Body of pancreas (tissue), 4 donors: ENCODE measurements around the gene AJAP1. TPM values are rescaled to one million over a fixed set of nuclear protein-coding genes. Genes with fewer than 3 reads are reported as not detected.

Source experiments
- ATAC-seq: fragments of 150-250 bp; one replicate; pipeline ENCODE4 v1.9.1; 2016
- DNase-seq, 4 donors: peaks; one replicate each; pipeline ENCODE4 v3.0.0-alpha.2; 2019
- H3K27ac ChIP-seq, 4 donors: fragments of 200-600 bp; sonication (generic); 1 replicate in 3 of 4; 2 replicates in 1 of 4; pipeline versions ENCODE4 v1.5.1 to v1.6.1; 2016 to 2019; ENCODE audit warnings: mild to moderate bottlenecking in 1 of 4, mixed read lengths in 1 of 4, moderate library complexity in 1 of 4
- H3K27me3 ChIP-seq, 2 donors: fragments of 200-600 bp; sonication (generic); one replicate each; pipeline ENCODE4 v1.6.0; 2016; ENCODE audit warnings: mild to moderate bottlenecking in 1 of 2
- H3K36me3 ChIP-seq, 2 donors: fragments of 200-600 bp; sonication (generic); replicated peaks in 1 of 2; 2 replicates each; pipeline ENCODE4 v1.5.1; 2016; ENCODE audit warnings: low read depth in 2 of 2; ENCODE audit not compliant: insufficient read depth in 1 of 2
- H3K4me1 ChIP-seq: fragments of 200-600 bp; sonication (generic); one replicate; pipeline ENCODE4 v1.6.0; 2016
- H3K4me3 ChIP-seq, 2 donors: fragments of 200-600 bp; sonication (generic); 1 replicate in 1 of 2; 2 replicates in 1 of 2; pipeline ENCODE4 v1.5.1; 2016 to 2019
- H3K9me3 ChIP-seq, 3 donors: fragments of 200-600 bp; sonication (generic); 1 replicate in 2 of 3; 2 replicates in 1 of 3; pipeline ENCODE4 v1.5.1; 2016
- CTCF ChIP-seq, 7 experiments: fragments of 450-650 bp in 4 of 7; fragments of 200-600 bp in 3 of 7; sonication (generic) in 3 of 7; IDR thresholded peaks; one replicate each; pipeline ENCODE4 v1.5.1; 2016 to 2019; ENCODE audit warnings: antibody characterized with exemption in 7 of 7
- POLR2A ChIP-seq, 3 donors: fragments of 450-650 bp; IDR thresholded peaks; one replicate each; pipeline ENCODE4 v1.6.1; 2016; ENCODE audit warnings: antibody characterized with exemption in 3 of 3, mild to moderate bottlenecking in 2 of 3
- WGBS, 2 donors: methylation state at CpG; one replicate each; pipeline ENCODE4 v1.1.5; 2017; 5-methylcytosine and 5-hydroxymethylcytosine counted together
- intact Hi-C: fragments of 100-400 bp; cut with DNase I; formaldehyde crosslinking; loops from one replicate; pipeline ENCODE4 v1.15.1; 2023
- total RNA-seq, 2 donors: library from RNA; depleted of rRNA; stranded (reverse); fragments of >200 nt; gene quantifications; one replicate each; pipeline ENCODE4 v1.1.0, GENCODE V29; 2016

The AJAP1 gene
- total RNA-seq, 2 donors from 2014 or later = 0.66 to 2.9 TPM

- no peak for TF ChIP-seq CTCF (IDR thresholded peaks at IDR 0.05)
- no peak for TF ChIP-seq POLR2A (IDR thresholded peaks at IDR 0.05)
- Histone ChIP-seq H3K4me3 (no peak overlapping the region), H3K27ac (no peak overlapping the region), H3K36me3 (no peaks in the 10 kb centered on the region), H3K27me3 (peaks cover 0 to 10% of the 10 kb centered on the region in 2 donors), H3K4me1 (peaks cover 16% of the 10 kb centered on the region), H3K9me3 (no peaks in the 10 kb centered on the region)
- no peak for DNase-seq
- no peak for ATAC-seq
- intact Hi-C loops = no loop called here
- 24 to 50% methylated on average over 15 to 24 of the region's 24 CpGs for WGBS, 2 donors
Observed at GRCh38 chr1:4657960-4658541, 3.6 kb downstream of the AJAP1 start.

DNA sequence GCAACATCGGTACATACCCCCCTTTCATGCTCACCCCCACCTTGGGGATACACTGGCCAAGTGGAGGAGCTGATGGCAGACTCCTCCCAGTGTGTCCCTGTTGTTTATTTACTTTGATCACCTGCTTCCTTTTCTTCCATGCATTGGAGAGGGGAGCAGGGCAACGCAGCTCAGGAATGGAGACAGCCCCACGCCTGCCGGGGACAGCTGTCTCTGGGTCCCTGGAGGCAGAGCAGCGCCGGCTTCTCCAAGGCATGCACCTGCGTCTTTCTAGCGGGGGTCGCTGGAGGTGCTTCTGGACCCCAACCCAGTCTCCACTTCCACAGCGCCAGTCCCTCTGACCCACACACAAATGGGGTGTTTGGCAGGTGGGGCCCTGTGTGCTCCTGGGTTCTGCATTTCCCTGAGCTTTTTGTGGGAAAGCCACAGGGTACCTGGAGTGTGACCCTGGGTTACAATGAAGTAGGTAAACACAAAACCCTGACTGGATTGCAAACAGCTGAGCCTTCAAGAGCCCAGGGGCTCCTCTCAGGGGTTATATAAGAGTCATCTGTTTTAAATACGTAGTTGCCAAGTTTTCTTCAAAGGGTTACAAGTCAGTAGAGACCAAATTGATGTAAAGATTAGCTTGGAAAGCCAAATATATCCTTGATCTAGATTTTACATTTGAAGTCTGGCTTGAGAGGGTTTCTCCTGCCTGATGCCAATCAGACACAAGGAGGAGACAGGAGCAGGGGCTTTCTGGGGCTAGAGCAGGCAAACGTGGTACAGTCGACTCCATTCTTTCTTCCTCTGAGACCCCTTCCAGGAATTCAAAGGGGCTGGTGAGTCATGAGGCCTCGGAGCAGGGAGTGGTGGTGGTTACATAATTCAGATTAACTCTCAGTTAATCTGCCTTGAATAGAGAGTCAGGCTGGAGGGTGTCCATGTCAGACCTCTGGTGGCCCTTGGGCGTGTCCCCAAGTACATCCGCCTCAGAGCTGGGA lies 4.5 kb downstream of the AJAP1 start:
- DNase-seq (no peak), ATAC-seq (no peak)
- Histone ChIP-seq H3K9me3 (no peaks in the 10 kb centered on the region), H3K36me3 (no peaks in the 10 kb centered on the region), H3K4me1 (peaks cover 10% of the 10 kb centered on the region), H3K27ac (no peak overlapping the region), H3K4me3 (no peak overlapping the region), H3K27me3 (peaks cover 0 to 1% of the 10 kb centered on the region in 2 donors)
- 14 to 22% methylated on average over 13 to 16 of the region's 16 CpGs for WGBS, 2 donors
- intact Hi-C loops = no loop called here
- TF ChIP-seq POLR2A (IDR thresholded peaks at IDR 0.05) (no peak), CTCF (IDR thresholded peaks at IDR 0.05) (no peak)

DNA sequence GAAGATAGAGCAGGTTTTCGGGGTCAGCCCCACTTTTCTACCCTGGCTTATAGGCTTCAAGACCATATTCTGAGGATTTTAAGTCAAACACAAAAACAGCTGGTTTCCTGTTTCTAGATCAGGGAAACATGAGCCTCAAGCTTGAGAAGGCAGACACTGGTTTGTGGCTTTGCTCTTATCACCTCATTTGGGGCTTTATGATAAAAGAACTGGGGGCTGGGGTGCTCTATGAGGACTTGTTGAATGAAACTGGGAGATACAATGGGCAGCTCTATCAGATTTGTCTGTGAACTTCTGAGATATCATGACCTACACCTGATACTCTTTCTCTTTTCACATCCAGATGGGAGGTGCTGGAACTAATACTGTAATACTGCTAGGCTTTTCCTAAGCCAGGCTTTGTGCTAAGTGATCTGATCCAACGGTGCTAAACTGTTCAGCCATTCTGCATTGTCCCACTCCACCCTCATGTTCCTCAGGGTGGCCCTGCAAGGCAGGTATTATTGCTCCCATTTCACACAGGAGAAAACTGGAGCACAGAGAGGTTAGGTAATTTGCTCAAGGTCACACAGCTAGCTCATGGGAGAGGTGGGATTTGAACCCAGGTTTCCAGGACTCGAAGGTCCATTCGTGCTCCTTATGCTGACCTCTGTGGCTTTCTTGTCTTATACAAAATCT lies 6.6 kb downstream of the AJAP1 start:
- Histone ChIP-seq H3K27me3 (no peaks in the 10 kb centered on the region), H3K36me3 (no peaks in the 10 kb centered on the region)
- TF ChIP-seq CTCF (IDR thresholded peaks at IDR 0.05) = no peak
- TF ChIP-seq POLR2A (IDR thresholded peaks at IDR 0.05) = no peak

DNA sequence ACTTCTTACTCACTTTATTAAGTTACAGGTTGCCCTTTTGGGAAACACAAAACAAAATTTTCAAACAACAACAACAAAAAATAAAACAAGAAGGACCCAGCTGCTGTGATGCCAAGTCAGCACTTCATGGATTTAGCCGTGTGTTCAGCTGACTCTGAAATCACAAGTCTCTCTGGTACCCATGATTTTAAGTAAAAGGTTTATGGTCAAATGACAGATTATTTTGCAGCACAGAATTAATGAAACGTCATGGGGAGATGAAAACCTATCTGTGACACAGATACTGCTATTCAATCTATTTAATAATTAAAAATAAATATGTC lies 7.1 kb downstream of the AJAP1 start:
- TF ChIP-seq CTCF (IDR thresholded peaks at IDR 0.05) (no peak), POLR2A (IDR thresholded peaks at IDR 0.05) (no peak)
- intact Hi-C loops = no loop called here
- ATAC-seq = no peak
- Histone ChIP-seq H3K9me3 (no peaks in the 10 kb centered on the region), H3K4me1 (no peaks in the 10 kb centered on the region), H3K27ac (no peak overlapping the region), H3K36me3 (no peaks in the 10 kb centered on the region), H3K4me3 (no peak overlapping the region), H3K27me3 (no peaks in the 10 kb centered on the region)
- WGBS, 2 donors = 32 to 36% methylated on average over 2 of the region's 2 CpGs
- DNase-seq = no peak

More for the DNA sequence above, 6.6 kb downstream of the AJAP1 start:
- DNase-seq (no peak), ATAC-seq (no peak)
- no peak overlapping the region for H3K27ac ChIP-seq
- H3K4me1 ChIP-seq = peaks cover 2% of the 10 kb centered on the region
- 48 to 53% methylated on average over 4 of the region's 4 CpGs for WGBS, 2 donors
- no peak overlapping the region for H3K4me3 ChIP-seq
- intact Hi-C loops = no loop called here
- no peaks in the 10 kb centered on the region for H3K9me3 ChIP-seq
